ENCODE results near the gene NOC4L. TPM values are rescaled to one million over a fixed set of nuclear protein-coding genes. Genes with fewer than 3 reads are reported as not detected.

The NOC4L gene
- total RNA-seq, 1 donor from 2014 or later: 36.4 TPM

- Mint-ChIP-seq H3K9me3 (no peaks in the 10 kb centered on the region), H3K27me3 (ENCODE audit: low read depth) (no peaks in the 10 kb centered on the region)
- no peak for TF ChIP-seq CTCF (conservative IDR thresholded peaks at IDR 0.05)
Observed at GRCh38 chr12:132117558-132117875, 26.7 kb upstream of the NOC4L start.

GRCh38 chr12:132118876-132119275 is 25.4 kb upstream of the NOC4L start:
- TF ChIP-seq CTCF (conservative IDR thresholded peaks at IDR 0.05): no peak
- DNase-seq (ENCODE audit: low read depth, low spot score): no peak
- Mint-ChIP-seq H3K27me3 (ENCODE audit: low read depth) (no peaks in the 10 kb centered on the region), H3K27ac (ENCODE audit: unreplicated experiment) (no peak overlapping the region), H3K4me1 (no peaks in the 10 kb centered on the region), H3K9me3 (no peaks in the 10 kb centered on the region), H3K36me3 (ENCODE audit: low read depth) (peaks cover 6% of the 10 kb centered on the region), H3K4me3 (no peak overlapping the region)

More at GRCh38 chr12:132117558-132117875, 26.7 kb upstream of the NOC4L start:
- Mint-ChIP-seq H3K4me1 (no peaks in the 10 kb centered on the region), H3K4me3 (no peak overlapping the region), H3K27ac (ENCODE audit: unreplicated experiment) (no peak overlapping the region), H3K36me3 (ENCODE audit: low read depth) (peaks cover 5% of the 10 kb centered on the region)
- DNase-seq (ENCODE audit: low read depth, low spot score): no peak

GRCh38 chr12:132121283-132121682 is 23.0 kb upstream of the NOC4L start:
- H3K27me3 Mint-ChIP-seq (ENCODE audit: low read depth): no peaks in the 10 kb centered on the region
- H3K4me1 Mint-ChIP-seq: no peaks in the 10 kb centered on the region
- no peak overlapping the region for H3K4me3 Mint-ChIP-seq
- no peak for TF ChIP-seq CTCF (conservative IDR thresholded peaks at IDR 0.05)
- H3K36me3 Mint-ChIP-seq (ENCODE audit: low read depth): peaks cover 19% of the 10 kb centered on the region
- no peaks in the 10 kb centered on the region for H3K9me3 Mint-ChIP-seq
- no peak overlapping the region for H3K27ac Mint-ChIP-seq (ENCODE audit: unreplicated experiment)
- no peak for DNase-seq (ENCODE audit: low read depth, low spot score)

GRCh38 chr12:132123970-132124765 is 20.1 kb upstream of the NOC4L start:
- no peak overlapping the region for H3K4me3 Mint-ChIP-seq
- DNase-seq (ENCODE audit: low read depth, low spot score): no peak

GRCh38 chr12:132124766-132125425 is 19.4 kb upstream of the NOC4L start:
- Mint-ChIP-seq H3K27ac (ENCODE audit: unreplicated experiment) (no peak overlapping the region), H3K36me3 (ENCODE audit: low read depth) (peaks cover 47% of the 10 kb centered on the region), H3K4me1 (no peaks in the 10 kb centered on the region), H3K4me3 (no peak overlapping the region), H3K9me3 (peaks cover 12% of the 10 kb centered on the region), H3K27me3 (ENCODE audit: low read depth) (no peaks in the 10 kb centered on the region)
- TF ChIP-seq CTCF (conservative IDR thresholded peaks at IDR 0.05): no peak
- DNase-seq (ENCODE audit: low read depth, low spot score): no peak

More at GRCh38 chr12:132123970-132124765, 20.1 kb upstream of the NOC4L start:
- Mint-ChIP-seq H3K4me1 (no peaks in the 10 kb centered on the region), H3K27me3 (ENCODE audit: low read depth) (no peaks in the 10 kb centered on the region), H3K27ac (ENCODE audit: unreplicated experiment) (no peak overlapping the region), H3K36me3 (ENCODE audit: low read depth) (peaks cover 41% of the 10 kb centered on the region), H3K9me3 (peaks cover 11% of the 10 kb centered on the region)
- no peak for TF ChIP-seq CTCF (conservative IDR thresholded peaks at IDR 0.05)

Data from neural crest cell (in vitro differentiated cells).